ENCODE results near the gene STK25.

STK25 gene

GRCh38 chr2:241445426-241445825 is 63.0 kb downstream of the STK25 start:
- peak; percentile 10 to 56 for DNase-seq (ENCODE audit: low spot score in 2 of 2)
- H3K9me3 ChIP-seq = no peaks in the 10 kb centered on the region
- no peak overlapping the region for H3K4me3 ChIP-seq
- H3K4me1 ChIP-seq = no peaks in the 10 kb centered on the region
- in situ Hi-C loops (cut with MboI; ENCODE audit: low sequenced_read_pairs) = no loop called here
- no peaks in the 10 kb centered on the region for H3K27me3 ChIP-seq (ENCODE audit: low read depth)
- H3K36me3 ChIP-seq (replicated peaks) = peaks cover 26% of the 10 kb centered on the region

GRCh38 chr2:241443486-241444223 is 64.7 kb downstream of the STK25 start:
- in situ Hi-C loops (cut with MboI; ENCODE audit: low sequenced_read_pairs) = no loop called here
- Histone ChIP-seq H3K36me3 (replicated peaks) (peaks cover 34% of the 10 kb centered on the region), H3K4me3 (no peak overlapping the region), H3K27me3 (ENCODE audit: low read depth) (no peaks in the 10 kb centered on the region), H3K4me1 (no peaks in the 10 kb centered on the region), H3K9me3 (no peaks in the 10 kb centered on the region)
- peak in 1 of 2 experiments; percentile 50 for DNase-seq (ENCODE audit: low spot score in 2 of 2)
